Kidney (tissue), 14 donors: ENCODE results near the gene RABL6. TPM values are rescaled to one million over a fixed set of nuclear protein-coding genes. Genes with fewer than 3 reads are reported as not detected.

Experiments
- DNase-seq, 5 donors: peaks; one replicate each; pipeline ENCODE4 v3.0.0-alpha.2; 2013 to 2020
- FAIRE-seq: peaks from 2 replicates; lab custom pipeline; 2012; peaks lifted over from hg19 to GRCh38; lab: Jason Lieb, UNC
- H3K27ac ChIP-seq, 2 donors: one replicate each; pipeline ENCODE4 v1.7.0; 2013; ENCODE audit warnings: low read depth in 2 of 2, low read length in 2 of 2, inconsistent platforms in 1 of 2
- H3K27me3 ChIP-seq: one replicate; pipeline ENCODE4 v1.7.1; 2013; ENCODE audit warnings: low read length, inconsistent platforms; ENCODE audit not compliant: control insufficient read depth, insufficient read depth
- H3K36me3 ChIP-seq, 3 donors: one replicate each; pipeline versions ENCODE4 v1.7.0 to v1.7.1; 2013; ENCODE audit warnings: low read length in 3 of 3, control low read depth in 1 of 3, inconsistent platforms in 1 of 3; ENCODE audit not compliant: insufficient read depth in 3 of 3, control insufficient read depth in 2 of 3
- H3K4me1 ChIP-seq, 3 donors: one replicate each; pipeline versions ENCODE4 v1.7.0 to v1.7.1; 2013; ENCODE audit warnings: low read length in 3 of 3, inconsistent platforms in 1 of 3, low read depth in 1 of 3; ENCODE audit not compliant: control insufficient read depth in 2 of 3, insufficient read depth in 2 of 3
- H3K4me3 ChIP-seq, 3 donors: one replicate each; pipeline versions ENCODE4 v1.7.0 to v1.8.1; 2013; ENCODE audit warnings: low read length in 3 of 3, control low read depth in 1 of 3, inconsistent platforms in 1 of 3
- H3K9ac ChIP-seq, 3 donors: one replicate each; pipeline versions ENCODE4 v1.7.0 to v1.7.1; 2013; ENCODE audit warnings: low read length in 3 of 3, control low read depth in 1 of 3, inconsistent platforms in 1 of 3
- H3K9me3 ChIP-seq, 3 donors: one replicate each; pipeline versions ENCODE4 v1.7.0 to v1.7.1; 2013; ENCODE audit warnings: low read length in 3 of 3, control low read depth in 1 of 3, inconsistent platforms in 1 of 3; ENCODE audit not compliant: control insufficient read depth in 2 of 3, insufficient read depth in 1 of 3
- CTCF ChIP-seq: IDR thresholded peaks from 3 replicates; pipeline ENCODE4 v1.5.1; 2012; ENCODE audit warnings: mild to moderate bottlenecking, moderate library complexity, borderline replicate concordance; ENCODE audit not compliant: insufficient read depth; ENCODE audit errors: extremely low read depth
- intact Hi-C: fragments of 100-400 bp; cut with DNase I; formaldehyde crosslinking; loops from one replicate; pipeline ENCODE4 v1.11.1; 2022
- polyA plus RNA-seq: library from polyadenylated mRNA; stranded (reverse); fragments of 350-450 nt; fragmentation: Illumina TruSeq; extraction: RNeasy Lipid Tissue Mini Kit (QIAGEN cat#74804); gene quantifications from one replicate; pipeline ENCODE4 v1.2.3, GENCODE V29; 2014; ENCODE audit warnings: low read depth, low replicate concordance; ENCODE audit not compliant: insufficient read depth
- total RNA-seq: library from RNA; stranded (reverse); fragmentation: NEBNext Ultra II Directional; extraction: Animal tissue kit (Norgen Biotek cat#: 25700); gene quantifications from one replicate; pipeline ENCODE4 v1.2.1, GENCODE V29; 2021
- donor health status: control.
- donor health status: control.
- donor health status: control.
- donor health status: control.
- donor health status: control.
- donor health status: DM: yes; HTN: yes; CAD: no.
- donor health status: Normal renal cell carcinoma (clear cell type).

The RABL6 gene
- total and polyA plus RNA-seq, 2 donors from 2014 or later, result 60.4 to 70.3 TPM

GRCh38 chr9:136857166-136857565 is 49.4 kb downstream of the RABL6 start:
- H3K27ac ChIP-seq, result no peak overlapping the region

GRCh38 chr9:136857581-136858412 is 50.0 kb downstream of the RABL6 start:
- TF ChIP-seq CTCF, result no peak
- no peak overlapping the region for H3K9ac ChIP-seq
- H3K27me3 ChIP-seq, result no peaks in the 10 kb centered on the region
- no peak overlapping the region for H3K4me3 ChIP-seq
- H3K27ac ChIP-seq, result no peak overlapping the region
- intact Hi-C loops, result no loop called here
- peaks cover 0 to 14% (median 7%) of the 10 kb centered on the region in 3 donors for H3K4me1 ChIP-seq
- DNase-seq, result peak in 2 of 5 donors; percentile 66 to 82
- H3K36me3 ChIP-seq, result peaks cover 0 to 9% (median 3%) of the 10 kb centered on the region in 3 donors
- H3K9me3 ChIP-seq, result no peaks in the 10 kb centered on the region
- no peak for FAIRE-seq

More at GRCh38 chr9:136857166-136857565, 49.4 kb downstream of the RABL6 start:
- H3K36me3 ChIP-seq, result peaks cover 0 to 7% (median 0%) of the 10 kb centered on the region in 3 donors
- intact Hi-C loops, result no loop called here
- no peak for FAIRE-seq
- DNase-seq, result peak in 1 of 5 donors; percentile 80
- H3K9ac ChIP-seq, result no peak overlapping the region
- H3K27me3 ChIP-seq, result no peaks in the 10 kb centered on the region
- no peak for TF ChIP-seq CTCF
- H3K4me1 ChIP-seq, result peaks cover 0 to 16% (median 7%) of the 10 kb centered on the region in 3 donors
- no peak overlapping the region for H3K4me3 ChIP-seq
- no peaks in the 10 kb centered on the region for H3K9me3 ChIP-seq

- no peak for FAIRE-seq
- H3K4me1 ChIP-seq, result peaks cover 0 to 14% (median 7%) of the 10 kb centered on the region in 3 donors
- no peak overlapping the region for H3K4me3 ChIP-seq
- DNase-seq, result peak in 1 of 5 donors; percentile 43
- no peaks in the 10 kb centered on the region for H3K9me3 ChIP-seq
- no peak for TF ChIP-seq CTCF
- H3K27me3 ChIP-seq, result no peaks in the 10 kb centered on the region
- no peak overlapping the region for H3K9ac ChIP-seq
- H3K27ac ChIP-seq, result no peak overlapping the region
- intact Hi-C loops, result no loop called here
- peaks cover 0 to 15% (median 8%) of the 10 kb centered on the region in 3 donors for H3K36me3 ChIP-seq
Measured at GRCh38 chr9:136858452-136858843, 50.7 kb downstream of the RABL6 start.
